Measurements from ENCODE around the gene DNAH9. TPM values are rescaled to one million over a fixed set of nuclear protein-coding genes. Genes with fewer than 3 reads are reported as not detected.

DNAH9 gene
- total RNA-seq, 1 donor from 2014 or later: 1.5 TPM

GRCh38 chr17:11768106-11768505, 169.8 kb downstream of the DNAH9 start:
- DNase-seq (ENCODE audit: low spot score): no peak

- DNase-seq (ENCODE audit: low spot score): no peak
Observed at GRCh38 chr17:11768981-11769380, 170.7 kb downstream of the DNAH9 start.

GRCh38 chr17:11772031-11772430, 173.8 kb downstream of the DNAH9 start:
- no peak for DNase-seq (ENCODE audit: low spot score)

GRCh38 chr17:11779892-11780291, 181.6 kb downstream of the DNAH9 start:
- DNase-seq (ENCODE audit: low spot score): no peak

GRCh38 chr17:11780621-11781020, 182.4 kb downstream of the DNAH9 start:
- DNase-seq (ENCODE audit: low spot score): no peak

GRCh38 chr17:11786711-11787438, 188.6 kb downstream of the DNAH9 start:
- no peak for DNase-seq (ENCODE audit: low spot score)

- DNase-seq (ENCODE audit: low spot score): no peak
Observed at GRCh38 chr17:11795906-11796305, 197.6 kb downstream of the DNAH9 start.

- DNase-seq (ENCODE audit: low spot score): no peak
Observed at GRCh38 chr17:11797803-11798202, 199.5 kb downstream of the DNAH9 start.

- DNase-seq (ENCODE audit: low spot score): no peak
Observed at GRCh38 chr17:11803231-11803969, 205.1 kb downstream of the DNAH9 start.

- no peak for DNase-seq (ENCODE audit: low spot score)
Observed at GRCh38 chr17:11805138-11805537, 206.9 kb downstream of the DNAH9 start.

- no peak for DNase-seq (ENCODE audit: low spot score)
Observed at GRCh38 chr17:11805952-11806351, 207.7 kb downstream of the DNAH9 start.

GRCh38 chr17:11807606-11808005, 209.3 kb downstream of the DNAH9 start:
- no peak for DNase-seq (ENCODE audit: low spot score)

GRCh38 chr17:11813278-11813677, 215.0 kb downstream of the DNAH9 start:
- DNase-seq (ENCODE audit: low spot score): no peak

GRCh38 chr17:11813871-11814270, 215.6 kb downstream of the DNAH9 start:
- DNase-seq (ENCODE audit: low spot score): no peak

GRCh38 chr17:11814655-11815262, 216.5 kb downstream of the DNAH9 start:
- no peak for DNase-seq (ENCODE audit: low spot score)

GRCh38 chr17:11816409-11816808, 218.1 kb downstream of the DNAH9 start:
- DNase-seq (ENCODE audit: low spot score): no peak

- DNase-seq (ENCODE audit: low spot score): no peak
Observed at GRCh38 chr17:11823862-11824261, 225.6 kb downstream of the DNAH9 start.

GRCh38 chr17:11825572-11826209, 227.4 kb downstream of the DNAH9 start:
- no peak for DNase-seq (ENCODE audit: low spot score)

GRCh38 chr17:11832401-11833137, 234.3 kb downstream of the DNAH9 start:
- no peak for DNase-seq (ENCODE audit: low spot score)

GRCh38 chr17:11836508-11836907, 238.2 kb downstream of the DNAH9 start:
- no peak for DNase-seq (ENCODE audit: low spot score)

GRCh38 chr17:11840052-11840451, 241.8 kb downstream of the DNAH9 start:
- DNase-seq (ENCODE audit: low spot score): no peak

- DNase-seq (ENCODE audit: low spot score): no peak
Observed at GRCh38 chr17:11840831-11841230, 242.6 kb downstream of the DNAH9 start.
